Measurements from ENCODE around the gene GAL3ST1.

The GAL3ST1 gene

DNA sequence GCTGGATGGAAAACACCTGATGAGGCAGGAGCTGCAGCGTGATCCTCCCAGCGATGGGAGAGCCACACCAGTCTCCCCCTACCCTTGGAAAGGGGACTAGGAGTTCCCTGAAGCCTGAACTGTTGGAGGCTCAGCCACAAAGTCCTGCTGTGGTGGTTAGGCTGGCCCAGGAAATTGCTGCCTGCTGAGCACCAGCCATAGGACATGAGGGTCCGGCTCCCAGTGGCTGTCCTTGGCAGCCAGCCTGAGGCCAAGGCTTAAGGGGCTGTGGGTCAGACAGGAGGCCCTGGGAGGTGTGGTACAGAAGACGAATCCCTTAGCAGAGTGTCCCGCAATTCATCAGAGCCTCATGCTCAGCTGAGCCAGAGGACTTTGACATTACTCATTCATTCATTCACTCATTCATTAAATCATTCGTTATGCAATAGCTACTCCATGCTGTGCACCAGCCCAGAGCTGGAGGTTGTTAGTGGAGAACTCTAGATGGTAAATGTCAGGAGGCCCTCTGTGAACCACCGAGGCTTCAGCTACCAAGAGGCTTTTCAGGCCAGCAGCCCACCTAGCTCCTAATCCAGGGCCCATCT, 54.5 kb downstream of the GAL3ST1 start:
- H3K4me3 ChIP-seq (ENCODE audit: low read depth in 1 of 2, low read length in 2 of 2), result no peak overlapping the region
- H3K27ac ChIP-seq (ENCODE audit: low read length), result no peak overlapping the region
- no peaks in the 10 kb centered on the region for H3K4me1 ChIP-seq (ENCODE audit: insufficient read depth, low read length)
- no peak overlapping the region for H3K9ac ChIP-seq (ENCODE audit: low read depth, low read length)
- TF ChIP-seq CTCF (IDR thresholded peaks at IDR 0.05; ENCODE audit: borderline replicate concordance, extremely low read depth, low read length, poor library complexity, severe bottlenecking), result no peak
- no peak overlapping the region for H2AFZ ChIP-seq (ENCODE audit: low read depth, low read length)
- H3K9me3 ChIP-seq (ENCODE audit: insufficient read depth, low read length, severe bottlenecking), result no peaks in the 10 kb centered on the region
- DNase-seq (no peak), ATAC-seq (ENCODE audit: insufficient read depth, low read depth) (no peak)
- no peak overlapping the region for H3K4me2 ChIP-seq (ENCODE audit: insufficient read depth, low read length)
- no peaks in the 10 kb centered on the region for H3K36me3 ChIP-seq (ENCODE audit: insufficient read depth, low read length)
- no peaks in the 10 kb centered on the region for H3K79me2 ChIP-seq (ENCODE audit: insufficient read depth, low read length)
- peaks cover 11% of the 10 kb centered on the region for H3K27me3 ChIP-seq (ENCODE audit: insufficient read depth, low read length, poor library complexity)
- H4K20me1 ChIP-seq (ENCODE audit: insufficient read depth, low read length), result no peaks in the 10 kb centered on the region

DNA sequence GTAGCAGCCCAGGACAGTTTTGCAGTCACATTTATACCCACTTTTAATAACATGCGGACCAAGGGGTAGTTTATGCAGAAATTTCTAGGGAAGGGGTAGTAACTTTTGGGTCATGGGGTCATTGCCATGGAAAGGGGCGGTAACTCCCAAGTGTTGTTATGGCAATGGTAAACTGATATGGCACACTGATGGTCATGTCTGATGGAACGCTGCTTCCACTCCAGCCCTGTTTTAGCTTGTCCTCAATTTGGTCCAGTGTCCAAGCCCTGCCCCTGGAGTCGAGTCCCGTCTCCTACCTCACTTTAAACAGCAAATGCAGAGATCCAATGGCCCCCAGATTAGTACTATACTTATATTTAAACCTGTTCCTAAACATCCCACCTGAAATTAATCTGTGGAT, 57.7 kb downstream of the GAL3ST1 start:
- H3K27ac ChIP-seq (ENCODE audit: low read length), result no peak overlapping the region
- TF ChIP-seq CTCF (IDR thresholded peaks at IDR 0.05; ENCODE audit: borderline replicate concordance, extremely low read depth, low read length, poor library complexity, severe bottlenecking), result no peak
- no peak for TF ChIP-seq EZH2 (IDR thresholded peaks at IDR 0.05; ENCODE audit: borderline replicate concordance, low read depth, low read length, severe bottlenecking)
- H3K4me1 ChIP-seq (ENCODE audit: insufficient read depth, low read length), result no peaks in the 10 kb centered on the region
- no peak for DNase-seq
- no peak for ATAC-seq (ENCODE audit: insufficient read depth, low read depth)
- H3K4me3 ChIP-seq (ENCODE audit: low read depth in 1 of 2, low read length in 2 of 2), result no peak overlapping the region
- no peak overlapping the region for H3K4me2 ChIP-seq (ENCODE audit: insufficient read depth, low read length)
- H4K20me1 ChIP-seq (ENCODE audit: insufficient read depth, low read length), result no peaks in the 10 kb centered on the region
- H3K79me2 ChIP-seq (ENCODE audit: insufficient read depth, low read length), result no peaks in the 10 kb centered on the region
- no peaks in the 10 kb centered on the region for H3K36me3 ChIP-seq (ENCODE audit: insufficient read depth, low read length)
- no peak overlapping the region for H3K9ac ChIP-seq (ENCODE audit: low read depth, low read length)
- H3K27me3 ChIP-seq (ENCODE audit: insufficient read depth, low read length, poor library complexity), result peaks cover 3% of the 10 kb centered on the region
- H2AFZ ChIP-seq (ENCODE audit: low read depth, low read length), result no peak overlapping the region
- H3K9me3 ChIP-seq (ENCODE audit: insufficient read depth, low read length, severe bottlenecking), result no peaks in the 10 kb centered on the region

- Histone ChIP-seq H3K4me2 (ENCODE audit: insufficient read depth, low read length) (no peak overlapping the region), H3K27ac (ENCODE audit: low read length) (no peak overlapping the region), H3K36me3 (ENCODE audit: insufficient read depth, low read length) (no peaks in the 10 kb centered on the region), H3K4me3 (ENCODE audit: low read depth in 1 of 2, low read length in 2 of 2) (no peak overlapping the region), H4K20me1 (ENCODE audit: insufficient read depth, low read length) (no peaks in the 10 kb centered on the region), H2AFZ (ENCODE audit: low read depth, low read length) (no peak overlapping the region), H3K27me3 (ENCODE audit: insufficient read depth, low read length, poor library complexity) (peaks cover 3% of the 10 kb centered on the region), H3K9me3 (ENCODE audit: insufficient read depth, low read length, severe bottlenecking) (no peaks in the 10 kb centered on the region), H3K79me2 (ENCODE audit: insufficient read depth, low read length) (no peaks in the 10 kb centered on the region), H3K4me1 (ENCODE audit: insufficient read depth, low read length) (no peaks in the 10 kb centered on the region), H3K9ac (ENCODE audit: low read depth, low read length) (no peak overlapping the region)
- no peak for ATAC-seq (ENCODE audit: insufficient read depth, low read depth)
- DNase-seq, result no peak
- TF ChIP-seq CTCF (IDR thresholded peaks at IDR 0.05; ENCODE audit: borderline replicate concordance, extremely low read depth, low read length, poor library complexity, severe bottlenecking) (no peak), EZH2 (IDR thresholded peaks at IDR 0.05; ENCODE audit: borderline replicate concordance, low read depth, low read length, severe bottlenecking) (no peak)
Measured at GRCh38 chr22:30516273-30516672, 58.2 kb downstream of the GAL3ST1 start.

- ATAC-seq (ENCODE audit: insufficient read depth, low read depth) (no peak), DNase-seq (no peak)
- H3K79me2 ChIP-seq (ENCODE audit: insufficient read depth, low read length), result no peaks in the 10 kb centered on the region
- no peaks in the 10 kb centered on the region for H3K4me1 ChIP-seq (ENCODE audit: insufficient read depth, low read length)
- TF ChIP-seq EZH2 (IDR thresholded peaks at IDR 0.05; ENCODE audit: borderline replicate concordance, low read depth, low read length, severe bottlenecking), result no peak
- TF ChIP-seq CTCF (IDR thresholded peaks at IDR 0.05; ENCODE audit: borderline replicate concordance, extremely low read depth, low read length, poor library complexity, severe bottlenecking), result no peak
- no peak overlapping the region for H3K27ac ChIP-seq (ENCODE audit: low read length)
- no peaks in the 10 kb centered on the region for H3K36me3 ChIP-seq (ENCODE audit: insufficient read depth, low read length)
- H3K4me3 ChIP-seq (ENCODE audit: low read depth in 1 of 2, low read length in 2 of 2), result no peak overlapping the region
- H3K4me2 ChIP-seq (ENCODE audit: insufficient read depth, low read length), result no peak overlapping the region
- H2AFZ ChIP-seq (ENCODE audit: low read depth, low read length), result no peak overlapping the region
- no peaks in the 10 kb centered on the region for H3K9me3 ChIP-seq (ENCODE audit: insufficient read depth, low read length, severe bottlenecking)
- H4K20me1 ChIP-seq (ENCODE audit: insufficient read depth, low read length), result no peaks in the 10 kb centered on the region
- peaks cover 3% of the 10 kb centered on the region for H3K27me3 ChIP-seq (ENCODE audit: insufficient read depth, low read length, poor library complexity)
- H3K9ac ChIP-seq (ENCODE audit: low read depth, low read length), result no peak overlapping the region
Measured at GRCh38 chr22:30514252-30514651, 60.2 kb downstream of the GAL3ST1 start.
